HG03066 (cell line): Measurements from ENCODE around the gene HPS3.
A peak's percentile ranks its signal among the peaks of the same experiment; 100 is the strongest.
"Not testable (repeated sequence)": the region's sequence is repeated elsewhere in the genome, so short reads cannot be mapped to it uniquely, and the experiment has no call there.

Experiments
- ATAC-seq: cut with Tn5 transposase; IDR thresholded peaks from one replicate; pipeline ENCODE4 v1.9.1; 2021; ENCODE audit warnings: low read depth; ENCODE audit not compliant: unreplicated experiment

The HPS3 gene

GRCh38 chr3:149181182-149181581, 51.7 kb downstream of the HPS3 start:
- no peak for ATAC-seq

- no peak for ATAC-seq
Measured at GRCh38 chr3:149186219-149186618, 56.8 kb downstream of the HPS3 start.

GRCh38 chr3:149186721-149187120, 57.3 kb downstream of the HPS3 start:
- ATAC-seq = no peak

- ATAC-seq = no peak
Measured at GRCh38 chr3:149188494-149188893, 59.1 kb downstream of the HPS3 start.

- no peak for ATAC-seq
Measured at GRCh38 chr3:149195221-149195620, 65.8 kb downstream of the HPS3 start.

- not testable (repeated sequence) for ATAC-seq
Measured at GRCh38 chr3:149196805-149197592, 67.6 kb downstream of the HPS3 start.

- ATAC-seq = no peak
Measured at GRCh38 chr3:149197669-149198068, 68.2 kb downstream of the HPS3 start.

- no peak for ATAC-seq
Measured at GRCh38 chr3:149198611-149199010, 69.2 kb downstream of the HPS3 start.

- no peak for ATAC-seq
Measured at GRCh38 chr3:149199474-149199873, 70.0 kb downstream of the HPS3 start.

GRCh38 chr3:149203758-149204157, 74.3 kb downstream of the HPS3 start:
- ATAC-seq = peak; percentile 98

GRCh38 chr3:149204390-149204991, 75.1 kb downstream of the HPS3 start:
- ATAC-seq = no peak

GRCh38 chr3:149207475-149207874, 78.0 kb downstream of the HPS3 start:
- no peak for ATAC-seq

GRCh38 chr3:149209431-149209830, 80.0 kb downstream of the HPS3 start:
- no peak for ATAC-seq

GRCh38 chr3:149212386-149212785, 82.9 kb downstream of the HPS3 start:
- no peak for ATAC-seq

- no peak for ATAC-seq
Measured at GRCh38 chr3:149214702-149215101, 85.3 kb downstream of the HPS3 start.

GRCh38 chr3:149215515-149215914, 86.1 kb downstream of the HPS3 start:
- ATAC-seq = no peak

GRCh38 chr3:149216193-149216869, 86.9 kb downstream of the HPS3 start:
- ATAC-seq = no peak

- no peak for ATAC-seq
Measured at GRCh38 chr3:149217347-149217746, 87.9 kb downstream of the HPS3 start.

GRCh38 chr3:149219380-149220121, 90.1 kb downstream of the HPS3 start:
- not testable (repeated sequence) for ATAC-seq

GRCh38 chr3:149221783-149222517, 92.5 kb downstream of the HPS3 start, which contains the start of gene CP:
CP (minus strand) TSS chr3:149221829; CDS start chr3:149221792, 37 bp downstream.
- no peak for ATAC-seq
